ENCODE data around the gene HS3ST4.

- TF ChIP-seq SP1 (IDR thresholded peaks at IDR 0.05; ENCODE audit: low read depth) (no peak), SIN3A (IDR thresholded peaks at IDR 0.05; ENCODE audit: low read depth) (no peak), CTCF (IDR thresholded peaks at IDR 0.05 in 2 of 3, conservative IDR thresholded peaks at IDR 0.05 in 1 of 3; ENCODE audit: borderline replicate concordance in 1 of 3, insufficient read depth in 1 of 3, low read depth in 2 of 3, low read length in 2 of 3) (no peak), POLR2A (IDR thresholded peaks at IDR 0.05; ENCODE audit: borderline replicate concordance, extremely low read depth, insufficient read depth, insufficient read length) (no peak), MAX (IDR thresholded peaks at IDR 0.05) (no peak), EZH2phosphoT487 (IDR thresholded peaks at IDR 0.05; ENCODE audit: borderline replicate concordance) (no peak)
These were observed 29.7 kb downstream of the HS3ST4 start for GRCh38 chr16:25721439-25721838.

All from HCT116 (cell line).